HG03521 (cell line): Measurements from ENCODE around the gene FAM50B.
"Not testable (repeated sequence)": the region's sequence is repeated elsewhere in the genome, so short reads cannot be mapped to it uniquely, and the experiment has no call there.

ENCODE experiments used
- ATAC-seq: cut with Tn5 transposase; IDR thresholded peaks from one replicate; pipeline ENCODE4 v1.9.1; 2021; ENCODE audit warnings: mild to moderate bottlenecking, moderate library complexity; ENCODE audit not compliant: unreplicated experiment

FAM50B gene

DNA sequence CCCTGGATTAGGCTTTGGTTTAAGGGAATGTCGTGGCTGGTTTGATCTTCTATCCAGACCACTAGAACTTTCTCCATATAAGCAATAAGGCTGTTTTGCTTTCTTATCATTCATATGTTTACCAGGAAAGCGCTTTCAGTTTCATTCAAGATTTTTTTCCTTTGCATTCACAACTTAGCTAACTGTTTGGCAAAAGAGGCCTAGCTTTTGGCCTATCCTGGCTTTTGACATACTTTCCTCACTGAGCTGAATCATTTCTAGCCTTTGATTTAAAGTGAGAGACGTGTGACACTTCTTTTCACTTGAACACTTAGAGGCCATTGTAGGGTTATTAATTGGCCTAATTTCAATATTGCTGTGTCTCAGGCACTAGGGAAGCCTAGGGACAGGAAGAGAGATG, 1.7 kb upstream of the FAM50B start:
- no peak for ATAC-seq

DNA sequence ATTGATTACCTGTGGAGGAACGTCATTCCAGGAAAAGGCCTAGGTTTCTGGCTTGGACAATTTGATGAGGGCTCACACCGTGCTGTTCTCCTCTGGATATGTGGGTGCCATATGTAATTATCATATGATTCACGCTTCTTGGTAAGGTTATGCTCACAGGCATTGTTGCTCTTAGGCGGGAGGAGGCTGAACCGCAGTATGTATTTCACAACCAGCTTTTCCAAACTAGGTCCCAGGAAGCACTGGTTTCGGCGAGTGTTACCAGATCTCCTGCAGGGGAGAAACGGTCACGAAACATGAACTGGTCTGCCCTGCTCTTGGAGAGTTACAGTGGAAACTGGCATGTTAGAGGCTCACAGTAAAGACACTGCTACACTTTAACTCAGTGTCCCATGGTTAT, 793 bp upstream of the FAM50B start:
- no peak for ATAC-seq

DNA sequence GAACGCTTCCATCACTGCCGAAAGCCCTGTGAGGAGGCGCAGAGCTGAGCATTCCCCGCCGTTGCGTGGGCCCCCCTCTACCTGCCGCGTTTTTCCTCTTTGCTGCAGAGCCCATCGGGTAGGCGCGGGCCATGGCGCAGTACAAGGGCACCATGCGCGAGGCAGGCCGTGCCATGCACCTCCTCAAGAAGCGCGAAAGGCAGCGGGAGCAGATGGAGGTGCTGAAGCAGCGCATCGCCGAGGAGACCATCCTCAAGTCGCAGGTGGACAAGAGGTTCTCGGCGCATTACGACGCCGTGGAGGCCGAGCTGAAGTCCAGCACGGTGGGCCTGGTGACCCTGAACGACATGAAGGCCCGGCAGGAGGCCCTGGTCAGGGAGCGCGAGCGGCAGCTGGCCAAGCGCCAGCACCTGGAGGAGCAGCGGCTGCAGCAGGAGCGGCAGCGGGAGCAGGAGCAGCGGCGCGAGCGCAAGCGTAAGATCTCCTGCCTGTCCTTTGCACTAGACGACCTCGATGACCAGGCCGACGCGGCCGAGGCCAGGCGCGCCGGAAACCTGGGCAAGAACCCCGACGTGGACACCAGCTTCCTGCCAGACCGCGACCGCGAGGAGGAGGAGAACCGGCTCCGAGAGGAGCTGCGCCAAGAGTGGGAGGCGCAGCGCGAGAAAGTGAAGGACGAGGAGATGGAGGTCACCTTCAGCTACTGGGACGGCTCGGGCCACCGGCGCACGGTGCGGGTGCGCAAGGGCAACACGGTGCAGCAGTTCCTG, 693 bp downstream of the FAM50B start:
- peak; percentile 3 for ATAC-seq

DNA sequence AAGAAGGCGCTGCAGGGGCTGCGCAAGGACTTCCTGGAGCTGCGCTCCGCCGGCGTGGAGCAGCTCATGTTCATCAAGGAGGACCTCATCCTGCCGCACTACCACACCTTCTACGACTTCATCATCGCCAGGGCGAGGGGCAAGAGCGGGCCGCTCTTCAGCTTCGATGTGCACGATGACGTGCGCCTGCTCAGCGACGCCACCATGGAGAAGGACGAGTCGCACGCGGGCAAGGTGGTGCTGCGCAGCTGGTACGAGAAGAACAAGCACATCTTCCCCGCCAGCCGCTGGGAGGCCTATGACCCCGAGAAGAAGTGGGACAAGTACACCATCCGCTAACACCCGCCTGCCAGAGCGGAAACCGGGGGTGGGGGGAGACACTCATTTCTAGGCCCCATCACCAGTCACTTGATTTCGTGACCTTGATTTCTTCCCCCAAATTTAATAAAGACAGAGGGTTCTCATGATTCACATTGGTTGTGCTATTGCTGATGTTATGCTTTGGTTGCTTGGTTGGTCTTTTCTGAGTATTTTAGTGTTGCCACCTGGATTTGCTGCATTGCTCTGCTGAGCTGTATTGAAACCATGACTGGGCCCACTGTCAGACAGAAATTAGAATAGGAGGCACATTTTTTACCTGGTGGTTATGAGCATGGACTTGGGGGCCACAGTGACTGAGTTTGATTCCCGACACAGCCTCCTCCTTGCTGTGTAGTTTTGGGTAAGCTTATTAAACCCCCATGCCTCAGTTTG, 1.5 kb downstream of the FAM50B start:
- no peak for ATAC-seq

DNA sequence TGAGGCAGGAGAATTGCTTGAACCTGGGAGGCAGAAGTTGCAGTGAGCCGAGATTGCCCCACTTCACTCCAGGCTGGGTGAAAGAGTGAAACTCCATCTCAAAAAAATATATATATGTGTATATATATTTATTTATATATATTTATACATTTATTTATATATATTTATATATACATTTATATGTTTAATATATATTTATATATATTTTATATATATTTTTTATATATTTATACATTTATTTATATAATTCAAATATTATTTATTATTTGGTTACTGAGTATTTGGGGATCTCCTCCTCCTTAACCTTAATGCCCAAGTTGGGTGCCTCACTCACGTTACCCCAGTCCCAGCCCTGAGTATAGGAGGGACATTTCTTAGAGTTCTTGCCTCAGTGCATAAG, 2.7 kb downstream of the FAM50B start:
- ATAC-seq, result no peak

DNA sequence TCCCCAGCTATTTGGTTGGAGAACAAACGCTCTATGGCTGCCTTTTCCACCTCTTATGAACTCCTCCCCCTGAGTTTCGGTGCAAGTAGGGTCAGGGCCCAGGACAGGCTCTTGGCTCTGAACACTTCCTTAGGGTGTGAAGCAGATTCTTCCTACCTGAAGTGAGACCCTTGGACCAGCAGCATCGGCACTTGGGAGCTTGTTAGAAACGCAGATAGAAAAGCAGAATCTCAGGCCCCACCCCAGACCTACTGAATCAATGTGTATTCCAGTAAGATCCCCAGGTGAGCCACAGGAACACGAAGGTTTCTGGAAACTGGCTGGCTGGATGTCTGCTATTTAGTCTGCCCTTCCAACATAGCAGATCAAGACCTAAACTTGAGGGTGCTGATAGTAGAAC, 3.2 kb downstream of the FAM50B start:
- no peak for ATAC-seq

DNA sequence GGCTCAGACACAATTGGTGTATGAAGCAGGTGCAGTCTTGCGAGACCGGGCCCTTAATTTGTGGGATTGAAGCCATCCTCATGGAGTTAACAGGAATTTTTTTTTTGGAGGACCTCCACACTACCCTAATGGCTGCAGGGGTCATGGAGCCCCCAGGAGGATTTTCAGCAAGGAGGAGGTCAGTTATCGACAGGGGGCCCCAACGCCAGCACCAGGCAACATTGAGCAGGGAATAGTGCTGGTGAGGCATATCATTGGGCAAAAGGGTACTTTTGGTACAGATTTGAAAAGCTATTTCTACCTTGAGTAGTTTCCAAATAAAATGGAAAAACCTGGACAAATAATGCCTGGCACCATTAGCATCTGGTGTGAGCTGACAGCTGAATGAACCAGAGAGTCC, 6.7 kb downstream of the FAM50B start:
- no peak for ATAC-seq

DNA sequence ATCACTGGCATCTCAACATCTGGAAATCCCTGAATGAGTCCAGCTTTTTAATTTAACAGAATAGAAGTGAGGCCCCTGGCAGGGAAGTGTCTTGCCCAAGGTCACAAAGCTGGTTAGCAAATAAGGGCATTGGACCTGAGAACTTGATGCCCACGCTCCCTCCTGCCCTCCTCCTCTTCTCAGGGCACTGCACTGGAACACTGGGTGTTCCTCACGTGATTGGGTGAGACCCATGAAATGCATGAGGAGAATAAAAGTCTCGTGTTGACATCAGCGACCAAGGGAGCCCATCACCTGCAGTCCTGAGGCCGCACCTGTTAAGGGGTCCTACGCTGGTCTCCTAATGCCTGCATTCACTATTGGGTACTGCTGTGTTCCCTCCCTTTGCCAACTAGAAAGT, 7.4 kb downstream of the FAM50B start:
- no peak for ATAC-seq

DNA sequence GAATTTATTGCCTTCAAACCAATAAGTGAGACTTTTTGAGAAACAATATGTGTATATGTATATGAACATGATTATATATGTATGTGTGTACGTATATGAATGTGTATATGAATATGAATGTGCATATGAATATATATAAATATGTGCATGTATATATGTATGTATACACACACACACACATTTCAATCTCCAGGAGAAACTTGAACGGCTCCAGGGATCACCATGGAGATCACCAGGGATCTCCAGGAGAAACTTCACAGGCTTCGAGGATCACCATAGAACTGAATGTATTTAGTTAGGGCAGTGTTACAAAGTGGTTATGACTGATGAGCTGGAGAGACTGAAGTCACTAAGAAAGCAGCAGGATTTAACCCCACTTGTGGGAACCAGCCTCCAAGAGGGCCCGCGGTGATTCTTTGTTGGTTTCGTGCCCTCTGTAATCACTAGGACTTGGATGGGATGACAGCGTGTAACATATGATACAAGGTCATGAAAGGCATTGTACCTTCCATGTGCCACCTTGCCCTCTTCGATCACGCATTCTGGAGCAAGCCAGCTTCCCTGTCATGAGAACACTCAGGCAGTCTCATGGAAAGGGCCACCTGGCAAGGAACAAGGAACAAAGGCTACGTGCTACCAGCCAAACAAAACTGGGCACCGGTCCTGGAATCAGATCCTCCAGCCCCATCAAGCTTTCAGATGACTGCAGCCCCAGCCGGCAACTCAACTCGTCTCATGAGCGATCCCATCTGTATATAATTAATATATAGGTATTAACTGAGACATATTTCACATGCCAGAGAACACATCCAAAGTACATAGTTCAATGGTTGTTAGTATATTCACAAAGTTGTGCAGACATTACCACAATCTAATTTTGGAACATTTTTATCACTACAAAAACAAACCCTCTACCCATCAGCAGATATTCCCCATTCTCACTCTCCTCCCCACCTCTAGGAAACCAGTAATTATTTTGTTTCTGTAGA, 8.6 kb downstream of the FAM50B start:
- ATAC-seq, result no peak

DNA sequence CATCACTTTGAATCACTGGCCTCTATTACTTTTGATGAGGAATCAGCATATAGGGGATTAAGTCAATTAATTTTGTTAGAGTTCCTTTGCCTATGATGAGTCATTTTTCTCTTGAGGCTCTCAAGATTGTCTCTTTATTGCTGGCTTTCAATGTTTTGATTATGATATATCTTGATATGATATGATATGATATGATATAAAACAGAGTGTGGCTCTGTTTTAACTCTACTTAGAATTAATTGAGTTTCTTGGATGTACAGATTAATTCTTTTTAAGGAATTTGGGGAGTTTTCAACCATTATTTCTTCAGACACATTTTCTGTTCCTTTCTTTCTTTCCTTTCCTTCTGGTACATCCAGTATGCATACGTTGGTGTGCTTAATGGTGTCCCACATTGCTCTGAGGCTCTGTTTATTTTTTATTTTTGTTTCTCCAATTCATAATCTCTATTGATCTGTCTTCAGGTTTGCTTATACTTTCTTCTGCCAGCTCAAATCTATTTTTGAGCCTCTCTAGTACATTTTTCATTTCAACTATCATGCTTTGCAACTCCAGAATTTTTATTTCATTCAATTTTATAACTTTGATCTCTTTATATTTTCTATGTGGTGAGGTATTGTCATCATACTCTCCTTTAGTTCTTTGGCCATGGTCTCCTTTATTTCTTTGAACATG, 10.8 kb downstream of the FAM50B start:
- ATAC-seq, result no peak

DNA sequence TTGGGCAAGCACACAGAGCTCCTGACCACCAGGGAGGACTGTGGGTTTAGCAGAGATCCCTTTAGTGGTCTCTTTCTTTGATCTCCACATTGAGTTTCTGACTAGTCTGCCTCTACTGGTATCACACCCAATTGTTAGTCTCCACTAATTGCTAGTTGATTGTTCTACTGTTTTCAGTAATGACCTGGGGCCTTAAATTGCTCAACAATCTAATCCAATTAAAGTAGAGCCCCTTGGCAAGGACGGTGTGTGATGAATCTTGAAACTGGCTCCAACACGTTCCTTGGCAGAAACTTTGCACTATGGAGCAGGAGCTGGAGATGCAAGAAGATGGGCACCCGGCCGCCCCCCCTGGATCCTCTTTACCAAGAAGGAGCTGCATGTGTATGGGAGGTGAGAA, 12.3 kb downstream of the FAM50B start:
- ATAC-seq, result no peak

DNA sequence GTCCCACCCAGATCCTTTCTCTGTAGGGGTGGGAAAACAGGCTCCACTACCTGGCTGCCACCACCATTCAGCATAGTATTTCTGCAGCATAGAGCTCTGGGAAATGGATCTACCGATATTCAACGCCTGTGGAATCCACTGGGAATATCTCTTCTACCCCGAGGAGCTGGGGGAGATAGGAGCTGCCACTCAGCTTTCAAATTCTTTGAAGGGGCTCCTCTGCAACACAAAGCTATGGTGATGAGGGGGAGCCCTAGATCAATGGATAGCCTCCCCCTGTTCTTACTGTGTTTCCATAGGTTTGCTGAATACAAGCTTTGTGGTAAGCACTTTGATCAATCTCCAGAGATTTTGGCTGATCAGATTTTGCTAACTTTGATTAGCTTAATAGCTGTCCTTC, 12.9 kb downstream of the FAM50B start:
- ATAC-seq, result no peak

DNA sequence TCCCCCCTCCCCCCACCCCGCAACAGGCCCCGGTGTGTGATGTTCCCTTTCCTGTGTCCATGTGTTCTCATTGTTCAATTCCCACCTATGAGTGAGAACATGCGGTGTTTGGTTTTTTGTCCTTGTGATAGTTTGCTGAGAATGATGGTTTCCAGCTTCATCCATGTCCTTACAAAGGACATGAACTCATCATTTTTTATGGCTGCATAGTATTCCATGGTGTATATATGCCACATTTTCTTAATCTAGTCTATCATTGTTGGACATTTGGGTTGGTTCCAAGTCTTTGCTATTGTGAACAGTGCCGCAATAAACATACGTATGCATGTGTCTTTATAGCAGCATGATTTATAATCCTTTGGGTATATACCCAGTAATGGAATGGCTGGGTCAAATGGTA, 14.1 kb downstream of the FAM50B start:
- not testable (repeated sequence) for ATAC-seq

DNA sequence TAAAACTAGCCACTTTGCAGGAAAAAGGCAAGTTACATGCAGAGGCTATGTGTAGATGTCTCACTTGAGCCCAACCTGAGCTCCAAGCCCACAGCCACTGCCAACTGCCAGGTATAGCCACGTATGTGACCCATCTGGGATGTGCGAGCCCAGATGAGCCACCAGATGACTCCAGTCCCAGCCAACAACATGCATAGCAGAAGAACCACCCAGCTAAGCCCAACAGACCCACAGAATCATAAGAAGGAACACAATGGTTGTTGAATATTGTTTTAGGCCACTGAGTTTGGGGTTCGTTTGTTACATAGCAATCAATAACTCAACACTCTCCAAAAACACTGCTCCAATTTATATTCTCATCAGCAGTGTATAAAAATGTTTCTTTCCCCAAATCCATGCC, 16.3 kb downstream of the FAM50B start:
- no peak for ATAC-seq

DNA sequence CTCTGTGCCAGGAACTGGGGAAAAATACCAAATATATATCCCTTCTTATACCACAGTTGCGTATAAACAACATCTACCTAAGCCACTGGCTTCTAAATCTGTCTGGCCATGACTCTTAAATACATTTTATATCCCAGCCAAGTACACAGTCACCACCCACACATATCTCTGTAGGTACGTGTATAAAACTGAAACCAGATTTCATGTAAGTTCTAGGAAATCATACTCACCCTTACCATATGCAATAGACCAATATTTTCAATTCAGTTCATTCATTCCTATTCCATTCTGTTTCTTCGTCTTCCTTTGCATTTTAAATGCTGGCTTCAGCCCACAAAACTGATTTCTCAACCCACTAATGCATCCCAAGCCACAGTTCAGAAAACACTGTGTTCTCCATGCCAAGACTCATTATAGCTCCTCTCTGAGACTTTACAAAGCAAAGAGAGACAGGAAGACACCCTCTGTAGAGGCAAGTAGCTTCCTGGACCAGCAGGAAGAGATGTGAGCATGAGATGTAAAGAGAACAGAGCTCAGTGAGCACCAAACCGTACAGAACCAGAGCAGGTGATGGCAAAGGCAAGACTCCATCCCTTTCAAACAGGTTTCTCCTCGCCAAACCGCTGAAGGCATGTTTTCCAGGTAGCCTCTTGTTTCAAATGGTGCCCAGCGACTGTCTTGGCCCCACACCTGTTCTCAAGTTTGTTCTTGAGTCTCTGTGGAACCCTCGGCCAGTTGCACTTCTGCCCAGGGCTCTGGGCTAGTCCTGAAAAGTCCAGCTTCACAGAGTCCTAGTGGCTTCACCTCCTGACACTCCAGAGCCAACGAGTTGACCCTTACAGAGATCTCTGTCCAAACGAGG, 18.7 kb downstream of the FAM50B start:
- no peak for ATAC-seq

DNA sequence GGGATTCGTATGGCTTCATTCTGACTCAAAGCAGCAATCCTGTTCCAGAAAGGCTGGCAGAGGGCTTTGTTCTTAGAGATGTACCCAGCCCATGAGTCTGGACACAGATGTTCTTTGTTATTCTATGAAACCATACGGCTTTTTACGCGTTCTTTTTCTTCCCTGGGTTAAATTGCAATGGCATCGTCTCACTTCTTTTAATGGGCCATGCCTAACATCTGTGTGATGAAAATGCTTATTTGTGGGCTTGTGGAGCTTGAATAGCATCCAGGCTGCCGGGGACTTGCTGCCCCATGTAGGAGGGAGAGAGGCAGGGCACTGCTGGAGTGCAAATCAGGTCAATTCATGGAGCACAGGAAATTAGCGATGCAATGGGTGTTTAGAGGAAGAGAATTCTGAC, 19.4 kb downstream of the FAM50B start:
- ATAC-seq, result no peak

DNA sequence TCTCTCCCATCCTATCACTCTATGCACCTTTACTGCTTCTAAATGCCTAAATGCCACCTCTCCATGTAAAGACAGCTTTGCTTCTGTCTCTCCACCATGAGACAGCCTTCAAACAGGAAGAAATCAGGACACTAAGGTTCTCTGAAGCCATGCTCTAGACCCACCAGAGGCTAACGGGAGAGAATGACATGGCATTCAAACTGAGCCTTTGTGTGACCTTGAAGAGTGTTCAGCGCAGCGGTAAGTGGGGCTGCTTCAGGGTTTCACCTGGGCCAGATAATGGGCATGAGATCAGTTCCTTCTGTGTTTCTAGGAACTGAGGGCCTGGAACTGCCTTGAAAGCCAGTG, 20.1 kb downstream of the FAM50B start:
- no peak for ATAC-seq

DNA sequence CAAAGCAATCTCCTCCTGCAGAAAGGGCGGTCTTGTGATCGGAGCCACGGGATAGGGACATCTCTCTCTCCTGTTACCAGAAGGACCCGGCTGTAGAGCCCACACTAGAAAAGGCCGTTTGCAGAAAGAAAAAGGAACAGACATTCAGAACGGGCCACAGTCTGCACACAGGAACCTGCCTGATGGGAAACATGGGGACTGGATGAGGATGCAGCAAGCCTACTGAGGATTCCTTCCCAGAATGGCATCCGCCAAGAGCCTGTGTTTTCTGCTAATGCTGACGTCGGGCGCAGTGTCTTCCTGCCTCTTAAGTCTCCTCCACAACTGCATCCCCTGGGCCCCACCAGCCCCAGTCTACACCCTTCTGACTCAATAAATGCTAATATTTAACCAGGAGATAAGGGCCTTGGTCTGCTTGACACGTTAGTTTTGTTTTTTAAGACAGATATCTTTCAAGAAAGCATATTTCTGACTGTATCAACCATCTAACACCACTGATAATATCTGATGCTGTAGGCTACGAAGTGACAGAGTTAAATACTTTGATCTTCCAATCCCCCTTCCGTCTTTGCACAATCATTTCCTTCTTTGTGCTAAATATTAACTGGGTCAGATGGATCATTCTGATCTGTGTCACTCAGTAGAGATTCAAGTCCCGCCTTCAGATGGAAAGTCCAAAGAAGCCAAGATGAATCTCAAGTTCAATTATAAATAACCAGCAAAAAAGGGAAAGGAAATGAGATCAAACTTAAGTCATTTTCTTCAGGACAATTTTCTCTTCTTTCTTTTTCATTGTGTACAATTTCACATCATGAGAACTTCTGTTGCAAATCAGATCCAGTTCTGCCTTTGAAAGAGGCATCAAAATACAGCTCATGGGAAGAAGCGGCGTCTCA, 20.7 kb downstream of the FAM50B start:
- ATAC-seq, result no peak

DNA sequence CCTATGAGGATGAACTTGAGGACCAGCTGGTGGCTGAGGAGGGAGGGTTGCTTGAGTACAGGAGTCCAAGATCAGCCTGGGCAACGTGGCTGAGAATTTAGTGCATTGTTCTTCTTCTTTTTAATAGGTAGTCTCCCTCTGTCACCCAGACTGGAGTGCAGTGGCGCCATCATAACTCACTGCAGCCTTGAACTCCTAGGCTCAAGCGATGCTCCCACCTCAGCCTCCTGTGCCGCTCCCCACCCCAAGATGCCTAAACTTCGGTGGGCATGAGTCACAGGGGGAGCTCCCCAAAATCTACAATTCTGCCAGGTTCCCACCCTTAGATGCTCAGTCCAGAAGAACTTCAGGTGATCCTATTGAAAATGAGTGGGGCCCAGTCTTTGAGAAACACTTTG, 21.4 kb downstream of the FAM50B start:
- no peak for ATAC-seq
